K562 (cell line): ENCODE measurements around the gene ASB18. TPM values are rescaled to one million over a fixed set of nuclear protein-coding genes. Genes with fewer than 3 reads are reported as not detected.

Experiments used
- BRF1 ChIP-seq: IDR thresholded peaks from 3 replicates; pipeline ENCODE4 v1.6.1; 2011; ENCODE audit warnings: borderline replicate concordance, mild to moderate bottlenecking; ENCODE audit not compliant: insufficient read length; ENCODE audit errors: extremely low read depth
- CTBP1 ChIP-seq: fragments of 450-650 bp; IDR thresholded peaks from 2 replicates; pipeline ENCODE4 v1.6.1; 2016; ENCODE audit warnings: borderline replicate concordance
- MYNN ChIP-seq, 2 experiments: sonication (generic); formaldehyde crosslinking in 1 of 2; IDR thresholded peaks; 2 replicates each; pipeline versions ENCODE4 v1.5.0 to v1.6.1; 2016 to 2020; ENCODE audit warnings: antibody characterized with exemption in 1 of 2, missing genetic modification reagents in 1 of 2
- POLR3G ChIP-seq: IDR thresholded peaks from 2 replicates; pipeline ENCODE4 v1.6.1; 2011; ENCODE audit not compliant: insufficient read length, insufficient replicate concordance; ENCODE audit errors: extremely low read depth
- PTRF ChIP-seq: fragments of 450-650 bp; IDR thresholded peaks from 2 replicates; pipeline ENCODE4 v1.6.1; 2016; ENCODE audit warnings: mild to moderate bottlenecking, missing genetic modification characterization, missing compliant biosample characterization
- RAD21 ChIP-seq, 2 experiments: fragments of 250-450 bp in 1 of 2; fragments of 450-650 bp in 1 of 2; sonication (Bioruptor Pico) in 1 of 2; formaldehyde crosslinking in 1 of 2; IDR thresholded peaks in 1 of 2; conservative IDR thresholded peaks in 1 of 2; 2 replicates each; pipeline versions ENCODE4 v1.4.0 to v1.8.0; 2020 to 2022; ENCODE audit warnings: mild to moderate bottlenecking in 2 of 2, moderate library complexity in 1 of 2
- SMC3 ChIP-seq: conservative IDR thresholded peaks from 2 replicates; pipeline ENCODE4 v1.6.1; 2011; ENCODE audit warnings: low read depth, low read length, improper control_type of control experiment; ENCODE audit not compliant: insufficient read depth
- YY1 ChIP-seq, 3 experiments: IDR thresholded peaks; 2 replicates each; pipeline ENCODE4 v1.6.1; 2011; ENCODE audit warnings: low read length in 2 of 3, mild to moderate bottlenecking in 2 of 3, moderate library complexity in 2 of 3, borderline replicate concordance in 1 of 3, control low read depth in 1 of 3, low read depth in 1 of 3; ENCODE audit not compliant: insufficient read depth in 3 of 3, insufficient replicate concordance in 2 of 3, control insufficient read depth in 1 of 3, insufficient read length in 1 of 3; ENCODE audit errors: extremely low read depth in 1 of 3
- ZFP36 ChIP-seq: fragments of 150-350 bp; IDR thresholded peaks from 2 replicates; pipeline ENCODE4 v1.6.1; 2018; ENCODE audit warnings: low read length, low read depth; ENCODE audit not compliant: partially characterized antibody
- polyA plus RNA-seq, 8 experiments: library from polyadenylated mRNA; depleted of rRNA in 4 of 8; stranded (reverse) in 5 of 8; unstranded in 3 of 8; fragments of >200 nt; fragmentation: Nextera tagmentation in 2 of 8; fragmentation: Illumina TruSeq in 1 of 8; extraction: Ambion mirVana in 2 of 8; extraction: Trizol in 1 of 8; gene quantifications; 2 replicates each; pipeline versions ENCODE4 v1.2.1 to v1.2.3, GENCODE V29; 2011 to 2014; ENCODE audit warnings: inconsistent platforms in 1 of 8, missing spikeins in 1 of 8
- total RNA-seq, 7 experiments: library from RNA; depleted of rRNA in 6 of 7; stranded (reverse); fragments of >200 nt in 6 of 7; fragmentation: Illumina TruSeq in 2 of 7; extraction: Trizol in 2 of 7; gene quantifications; 2 replicates each; pipeline versions ENCODE4 v1.2.1 to v1.2.3, GENCODE V29; 2011 to 2021; ENCODE audit warnings: low replicate concordance in 1 of 7
- TF ChIP-seq, protein P1 (sequence below): fragments of 450-650 bp; IDR thresholded peaks from 2 replicates; pipeline ENCODE4 v1.6.1; 2016; ENCODE audit warnings: mild to moderate bottlenecking, moderate library complexity
- TF ChIP-seq, protein P2 (sequence below): fragments of 450-650 bp; IDR thresholded peaks from 2 replicates; pipeline ENCODE4 v1.7.0; 2016; ENCODE audit warnings: borderline replicate concordance

Gene ASB18
- total and polyA plus RNA-seq, 9 of the 15 experiments (the other 6 are each of a cell fraction or from before 2014, with no cell fraction given) = not detected

DNA sequence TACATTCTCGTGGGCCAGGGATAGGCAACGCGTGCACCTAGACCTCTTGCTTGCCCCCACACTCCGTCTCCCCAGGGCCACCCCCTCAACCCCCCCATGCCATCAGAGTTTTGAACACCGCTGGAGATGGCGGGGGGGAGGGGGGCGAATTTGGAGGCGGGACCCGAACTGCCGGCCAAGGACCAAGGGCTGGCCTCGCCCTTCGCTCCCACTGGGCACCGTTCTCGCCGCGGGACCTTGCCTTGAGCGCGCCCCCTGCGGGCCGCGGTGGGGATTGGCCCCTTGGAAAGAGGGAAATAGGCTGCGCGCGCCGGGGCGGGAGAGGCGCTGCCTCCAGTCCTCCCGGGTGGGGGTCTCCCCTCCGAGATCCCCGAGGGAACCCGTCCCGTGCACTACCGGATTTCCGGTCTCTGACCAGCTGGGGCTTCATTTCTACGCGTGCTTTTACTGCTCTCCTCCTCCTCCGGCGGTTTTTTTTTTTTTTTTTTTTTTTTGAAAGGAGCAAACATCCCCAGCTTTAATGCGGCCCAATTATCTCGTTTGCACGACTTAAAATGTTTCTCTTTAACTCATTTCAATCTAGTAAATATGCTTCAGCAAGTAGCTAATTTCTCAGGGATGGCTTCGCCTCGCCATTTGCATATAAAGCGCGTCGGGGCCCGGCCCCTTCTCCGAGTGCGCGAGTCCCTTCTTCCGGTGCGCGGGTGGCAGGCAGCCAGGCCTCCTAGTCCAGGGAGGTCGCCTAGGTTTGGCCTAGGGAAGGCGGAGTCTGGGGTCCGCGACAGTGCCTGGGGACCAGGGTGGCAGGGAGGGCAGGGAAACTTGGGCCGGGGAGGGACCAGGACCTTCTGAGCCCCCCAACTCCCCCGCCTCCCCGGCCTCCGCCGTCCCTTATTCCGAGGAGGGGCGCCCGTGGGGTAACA is 86.0 kb downstream of the ASB18 start (continued):
- TF ChIP-seq, protein P1, sequence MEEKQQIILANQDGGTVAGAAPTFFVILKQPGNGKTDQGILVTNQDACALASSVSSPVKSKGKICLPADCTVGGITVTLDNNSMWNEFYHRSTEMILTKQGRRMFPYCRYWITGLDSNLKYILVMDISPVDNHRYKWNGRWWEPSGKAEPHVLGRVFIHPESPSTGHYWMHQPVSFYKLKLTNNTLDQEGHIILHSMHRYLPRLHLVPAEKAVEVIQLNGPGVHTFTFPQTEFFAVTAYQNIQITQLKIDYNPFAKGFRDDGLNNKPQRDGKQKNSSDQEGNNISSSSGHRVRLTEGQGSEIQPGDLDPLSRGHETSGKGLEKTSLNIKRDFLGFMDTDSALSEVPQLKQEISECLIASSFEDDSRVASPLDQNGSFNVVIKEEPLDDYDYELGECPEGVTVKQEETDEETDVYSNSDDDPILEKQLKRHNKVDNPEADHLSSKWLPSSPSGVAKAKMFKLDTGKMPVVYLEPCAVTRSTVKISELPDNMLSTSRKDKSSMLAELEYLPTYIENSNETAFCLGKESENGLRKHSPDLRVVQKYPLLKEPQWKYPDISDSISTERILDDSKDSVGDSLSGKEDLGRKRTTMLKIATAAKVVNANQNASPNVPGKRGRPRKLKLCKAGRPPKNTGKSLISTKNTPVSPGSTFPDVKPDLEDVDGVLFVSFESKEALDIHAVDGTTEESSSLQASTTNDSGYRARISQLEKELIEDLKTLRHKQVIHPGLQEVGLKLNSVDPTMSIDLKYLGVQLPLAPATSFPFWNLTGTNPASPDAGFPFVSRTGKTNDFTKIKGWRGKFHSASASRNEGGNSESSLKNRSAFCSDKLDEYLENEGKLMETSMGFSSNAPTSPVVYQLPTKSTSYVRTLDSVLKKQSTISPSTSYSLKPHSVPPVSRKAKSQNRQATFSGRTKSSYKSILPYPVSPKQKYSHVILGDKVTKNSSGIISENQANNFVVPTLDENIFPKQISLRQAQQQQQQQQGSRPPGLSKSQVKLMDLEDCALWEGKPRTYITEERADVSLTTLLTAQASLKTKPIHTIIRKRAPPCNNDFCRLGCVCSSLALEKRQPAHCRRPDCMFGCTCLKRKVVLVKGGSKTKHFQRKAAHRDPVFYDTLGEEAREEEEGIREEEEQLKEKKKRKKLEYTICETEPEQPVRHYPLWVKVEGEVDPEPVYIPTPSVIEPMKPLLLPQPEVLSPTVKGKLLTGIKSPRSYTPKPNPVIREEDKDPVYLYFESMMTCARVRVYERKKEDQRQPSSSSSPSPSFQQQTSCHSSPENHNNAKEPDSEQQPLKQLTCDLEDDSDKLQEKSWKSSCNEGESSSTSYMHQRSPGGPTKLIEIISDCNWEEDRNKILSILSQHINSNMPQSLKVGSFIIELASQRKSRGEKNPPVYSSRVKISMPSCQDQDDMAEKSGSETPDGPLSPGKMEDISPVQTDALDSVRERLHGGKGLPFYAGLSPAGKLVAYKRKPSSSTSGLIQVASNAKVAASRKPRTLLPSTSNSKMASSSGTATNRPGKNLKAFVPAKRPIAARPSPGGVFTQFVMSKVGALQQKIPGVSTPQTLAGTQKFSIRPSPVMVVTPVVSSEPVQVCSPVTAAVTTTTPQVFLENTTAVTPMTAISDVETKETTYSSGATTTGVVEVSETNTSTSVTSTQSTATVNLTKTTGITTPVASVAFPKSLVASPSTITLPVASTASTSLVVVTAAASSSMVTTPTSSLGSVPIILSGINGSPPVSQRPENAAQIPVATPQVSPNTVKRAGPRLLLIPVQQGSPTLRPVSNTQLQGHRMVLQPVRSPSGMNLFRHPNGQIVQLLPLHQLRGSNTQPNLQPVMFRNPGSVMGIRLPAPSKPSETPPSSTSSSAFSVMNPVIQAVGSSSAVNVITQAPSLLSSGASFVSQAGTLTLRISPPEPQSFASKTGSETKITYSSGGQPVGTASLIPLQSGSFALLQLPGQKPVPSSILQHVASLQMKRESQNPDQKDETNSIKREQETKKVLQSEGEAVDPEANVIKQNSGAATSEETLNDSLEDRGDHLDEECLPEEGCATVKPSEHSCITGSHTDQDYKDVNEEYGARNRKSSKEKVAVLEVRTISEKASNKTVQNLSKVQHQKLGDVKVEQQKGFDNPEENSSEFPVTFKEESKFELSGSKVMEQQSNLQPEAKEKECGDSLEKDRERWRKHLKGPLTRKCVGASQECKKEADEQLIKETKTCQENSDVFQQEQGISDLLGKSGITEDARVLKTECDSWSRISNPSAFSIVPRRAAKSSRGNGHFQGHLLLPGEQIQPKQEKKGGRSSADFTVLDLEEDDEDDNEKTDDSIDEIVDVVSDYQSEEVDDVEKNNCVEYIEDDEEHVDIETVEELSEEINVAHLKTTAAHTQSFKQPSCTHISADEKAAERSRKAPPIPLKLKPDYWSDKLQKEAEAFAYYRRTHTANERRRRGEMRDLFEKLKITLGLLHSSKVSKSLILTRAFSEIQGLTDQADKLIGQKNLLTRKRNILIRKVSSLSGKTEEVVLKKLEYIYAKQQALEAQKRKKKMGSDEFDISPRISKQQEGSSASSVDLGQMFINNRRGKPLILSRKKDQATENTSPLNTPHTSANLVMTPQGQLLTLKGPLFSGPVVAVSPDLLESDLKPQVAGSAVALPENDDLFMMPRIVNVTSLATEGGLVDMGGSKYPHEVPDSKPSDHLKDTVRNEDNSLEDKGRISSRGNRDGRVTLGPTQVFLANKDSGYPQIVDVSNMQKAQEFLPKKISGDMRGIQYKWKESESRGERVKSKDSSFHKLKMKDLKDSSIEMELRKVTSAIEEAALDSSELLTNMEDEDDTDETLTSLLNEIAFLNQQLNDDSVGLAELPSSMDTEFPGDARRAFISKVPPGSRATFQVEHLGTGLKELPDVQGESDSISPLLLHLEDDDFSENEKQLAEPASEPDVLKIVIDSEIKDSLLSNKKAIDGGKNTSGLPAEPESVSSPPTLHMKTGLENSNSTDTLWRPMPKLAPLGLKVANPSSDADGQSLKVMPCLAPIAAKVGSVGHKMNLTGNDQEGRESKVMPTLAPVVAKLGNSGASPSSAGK = peak; percentile 64
- no peak for TF ChIP-seq MYNN (IDR thresholded peaks at IDR 0.05)
- TF ChIP-seq MYNN (CRISPR knock-in tag; IDR thresholded peaks at IDR 0.05) = no peak
- peak; percentile 53 for TF ChIP-seq ZFP36
- TF ChIP-seq, protein P2, sequence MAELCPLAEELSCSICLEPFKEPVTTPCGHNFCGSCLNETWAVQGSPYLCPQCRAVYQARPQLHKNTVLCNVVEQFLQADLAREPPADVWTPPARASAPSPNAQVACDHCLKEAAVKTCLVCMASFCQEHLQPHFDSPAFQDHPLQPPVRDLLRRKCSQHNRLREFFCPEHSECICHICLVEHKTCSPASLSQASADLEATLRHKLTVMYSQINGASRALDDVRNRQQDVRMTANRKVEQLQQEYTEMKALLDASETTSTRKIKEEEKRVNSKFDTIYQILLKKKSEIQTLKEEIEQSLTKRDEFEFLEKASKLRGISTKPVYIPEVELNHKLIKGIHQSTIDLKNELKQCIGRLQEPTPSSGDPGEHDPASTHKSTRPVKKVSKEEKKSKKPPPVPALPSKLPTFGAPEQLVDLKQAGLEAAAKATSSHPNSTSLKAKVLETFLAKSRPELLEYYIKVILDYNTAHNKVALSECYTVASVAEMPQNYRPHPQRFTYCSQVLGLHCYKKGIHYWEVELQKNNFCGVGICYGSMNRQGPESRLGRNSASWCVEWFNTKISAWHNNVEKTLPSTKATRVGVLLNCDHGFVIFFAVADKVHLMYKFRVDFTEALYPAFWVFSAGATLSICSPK = no peak
- TF ChIP-seq RAD21 (CRISPR knock-in tag; conservative IDR thresholded peaks at IDR 0.05 in 1 of 2, IDR thresholded peaks at IDR 0.05 in 1 of 2) = peak in 1 of 2 experiments; percentile 43; a peak in 2 of 4 replicates
- no peak for TF ChIP-seq YY1 (IDR thresholded peaks at IDR 0.05; ENCODE audit: borderline replicate concordance in 1 of 3, control insufficient read depth in 1 of 3, extremely low read depth in 1 of 3, insufficient read depth in 3 of 3, insufficient read length in 1 of 3, insufficient replicate concordance in 2 of 3, low read depth in 1 of 3, low read length in 2 of 3)
- no peak for TF ChIP-seq BRF1
- no peak for TF ChIP-seq PTRF
- TF ChIP-seq CTBP1 = 0 out of 2 replicates have a peak, but pooled peaks have one; percentile 9
- no peak for TF ChIP-seq POLR3G
- peak; percentile 60 for TF ChIP-seq SMC3
